Fibroblast of lung (primary cell): ENCODE results near the gene CDKN2A.

Source experiments
- CTCF ChIP-seq, 2 donors: IDR thresholded peaks in 1 of 2; conservative IDR thresholded peaks in 1 of 2; 1 replicate in 1 of 2; 2 replicates in 1 of 2; pipeline ENCODE4 v1.5.1; 2011 to 2012; ENCODE audit warnings: low read length in 2 of 2, control low read depth in 1 of 2, inconsistent platforms in 1 of 2, low read depth in 1 of 2, mild to moderate bottlenecking in 1 of 2
- EZH2 ChIP-seq: IDR thresholded peaks from 2 replicates; pipeline ENCODE4 v1.5.1; 2012; ENCODE audit warnings: low read length, control low read depth, mild to moderate bottlenecking; ENCODE audit errors: missing control alignments

GRCh38 chr9:22002038-22002437 is 7.8 kb upstream of the CDKN2A start:
- TF ChIP-seq CTCF (conservative IDR thresholded peaks at IDR 0.05 in 1 of 2, IDR thresholded peaks at IDR 0.05 in 1 of 2; ENCODE audit: low read depth in 1 of 2, low read length in 2 of 2) (no peak), EZH2 (no peak)
